Measurements from ENCODE around the gene HES1. TPM values are rescaled to one million over a fixed set of nuclear protein-coding genes. Genes with fewer than 3 reads are reported as not detected.

HES1 gene
- total and polyA plus RNA-seq, 9 of the 15 experiments (the other 6 are each of a cell fraction or from before 2014, with no cell fraction given): 3.4 to 37.0 (median 19.3) TPM

DNA sequence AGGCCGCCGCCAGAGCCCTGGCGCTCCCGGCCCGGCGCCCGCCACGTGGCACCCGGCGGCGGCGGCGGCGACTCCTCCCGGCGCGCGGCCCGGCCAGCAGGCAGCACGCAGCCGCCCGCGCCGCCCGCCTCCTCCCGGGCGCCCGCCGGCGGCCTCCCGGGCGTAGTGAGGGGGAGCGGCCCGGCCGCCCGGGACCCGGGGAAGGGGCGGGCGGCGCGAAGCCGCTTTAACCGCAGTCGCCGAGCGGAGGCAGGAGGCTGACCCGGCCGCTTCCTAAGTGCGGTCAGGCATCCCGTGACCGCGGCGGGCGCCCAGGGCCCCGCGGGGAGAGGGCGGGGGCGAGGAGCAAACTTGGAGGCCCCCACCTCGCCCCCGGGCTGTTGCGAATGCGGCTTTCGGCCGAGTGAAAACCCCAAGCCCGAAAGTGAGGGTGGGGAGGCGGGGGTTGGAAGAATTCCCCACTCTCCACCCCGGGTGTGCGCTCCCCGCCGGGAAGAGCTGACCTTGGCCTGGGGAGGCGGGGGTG, 1.7 kb upstream of the HES1 start (continued):
- TF ChIP-seq RBFOX2 (IDR thresholded peaks at IDR 0.05; ENCODE audit: low read depth, low read length) (peak; percentile 83), MEIS2 (IDR thresholded peaks at IDR 0.05; ENCODE audit: partially characterized antibody) (no peak), EZH2 (IDR thresholded peaks at IDR 0.05; ENCODE audit: borderline replicate concordance, low read depth, low read length) (no peak), PCBP1 (IDR thresholded peaks at IDR 0.05; ENCODE audit: low read depth, low read length, poor library complexity, severe bottlenecking) (no peak), ZNF644 (tag; IDR thresholded peaks at IDR 0.05; ENCODE audit: low read depth) (peak; percentile 83), NR2C2 (CRISPR knock-in tag; IDR thresholded peaks at IDR 0.05) (no peak), NR2C2 (tag; IDR thresholded peaks at IDR 0.05) (peak; percentile 68), ZNF146 (CRISPR knock-in tag; IDR thresholded peaks at IDR 0.05; ENCODE audit: unreplicated experiment) (no peak), ZZZ3 (IDR thresholded peaks at IDR 0.05) (no peak), PML (IDR thresholded peaks at IDR 0.05; ENCODE audit: low read length) (peak; percentile 17; the same call in 1 of the 2 replicates), ZNF551 (CRISPR knock-in tag; IDR thresholded peaks at IDR 0.05) (no peak), HNRNPK (IDR thresholded peaks at IDR 0.05; ENCODE audit: low read depth, low read length, poor library complexity, severe bottlenecking) (no peak), ZHX1 (conservative IDR thresholded peaks at IDR 0.05; ENCODE audit: low read length) (no peak), PTBP1 (IDR thresholded peaks at IDR 0.05; ENCODE audit: low read depth, low read length) (no peak), ADNP (tag; IDR thresholded peaks at IDR 0.05) (no peak), HOXB6 (CRISPR knock-in tag; IDR thresholded peaks at IDR 0.05; ENCODE audit: borderline replicate concordance) (no peak), STAG1 (CRISPR knock-in tag; IDR thresholded peaks at IDR 0.05; ENCODE audit: borderline replicate concordance) (no peak), ESRRB (CRISPR knock-in tag; IDR thresholded peaks at IDR 0.05; ENCODE audit: borderline replicate concordance) (no peak), MCM5 (IDR thresholded peaks at IDR 0.05; ENCODE audit: low read depth) (no peak), ZNF695 (CRISPR knock-in tag; IDR thresholded peaks at IDR 0.05) (no peak)
- TF ChIP-seq, protein P1, sequence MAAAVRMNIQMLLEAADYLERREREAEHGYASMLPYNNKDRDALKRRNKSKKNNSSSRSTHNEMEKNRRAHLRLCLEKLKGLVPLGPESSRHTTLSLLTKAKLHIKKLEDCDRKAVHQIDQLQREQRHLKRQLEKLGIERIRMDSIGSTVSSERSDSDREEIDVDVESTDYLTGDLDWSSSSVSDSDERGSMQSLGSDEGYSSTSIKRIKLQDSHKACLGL (CRISPR knock-in tag; IDR thresholded peaks at IDR 0.05; ENCODE audit: borderline replicate concordance, poor library complexity, severe bottlenecking): no peak
- TF ChIP-seq, protein P2, sequence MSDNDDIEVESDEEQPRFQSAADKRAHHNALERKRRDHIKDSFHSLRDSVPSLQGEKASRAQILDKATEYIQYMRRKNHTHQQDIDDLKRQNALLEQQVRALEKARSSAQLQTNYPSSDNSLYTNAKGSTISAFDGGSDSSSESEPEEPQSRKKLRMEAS (CRISPR knock-in tag; IDR thresholded peaks at IDR 0.05): no peak
- TF ChIP-seq, protein P3, sequence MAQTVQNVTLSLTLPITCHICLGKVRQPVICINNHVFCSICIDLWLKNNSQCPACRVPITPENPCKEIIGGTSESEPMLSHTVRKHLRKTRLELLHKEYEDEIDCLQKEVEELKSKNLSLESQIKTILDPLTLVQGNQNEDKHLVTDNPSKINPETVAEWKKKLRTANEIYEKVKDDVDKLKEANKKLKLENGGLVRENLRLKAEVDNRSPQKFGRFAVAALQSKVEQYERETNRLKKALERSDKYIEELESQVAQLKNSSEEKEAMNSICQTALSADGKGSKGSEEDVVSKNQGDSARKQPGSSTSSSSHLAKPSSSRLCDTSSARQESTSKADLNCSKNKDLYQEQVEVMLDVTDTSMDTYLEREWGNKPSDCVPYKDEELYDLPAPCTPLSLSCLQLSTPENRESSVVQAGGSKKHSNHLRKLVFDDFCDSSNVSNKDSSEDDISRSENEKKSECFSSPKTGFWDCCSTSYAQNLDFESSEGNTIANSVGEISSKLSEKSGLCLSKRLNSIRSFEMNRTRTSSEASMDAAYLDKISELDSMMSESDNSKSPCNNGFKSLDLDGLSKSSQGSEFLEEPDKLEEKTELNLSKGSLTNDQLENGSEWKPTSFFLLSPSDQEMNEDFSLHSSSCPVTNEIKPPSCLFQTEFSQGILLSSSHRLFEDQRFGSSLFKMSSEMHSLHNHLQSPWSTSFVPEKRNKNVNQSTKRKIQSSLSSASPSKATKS (CRISPR knock-in tag; IDR thresholded peaks at IDR 0.05): no peak
